ENCODE data around the gene AK9.

AK9 gene

GRCh38 chr6:109443425-109443950 is 247.5 kb downstream of the AK9 start:
- H3K4me3 ChIP-seq (ENCODE audit: low read length) = no peak overlapping the region
- H3K36me3 ChIP-seq (ENCODE audit: control insufficient read depth, low read depth, low read length) = peaks cover 35% of the 10 kb centered on the region
- peaks cover 12% of the 10 kb centered on the region for H3K27me3 ChIP-seq (ENCODE audit: control insufficient read depth, insufficient read depth, low read length)
- H3K4me1 ChIP-seq (ENCODE audit: control insufficient read depth, low read depth, low read length) = peaks cover 4% of the 10 kb centered on the region
- H3K9ac ChIP-seq (ENCODE audit: low read length) = no peak overlapping the region
- H3K9me3 ChIP-seq (ENCODE audit: control insufficient read depth, low read depth, low read length) = no peaks in the 10 kb centered on the region
- no peak overlapping the region for H3K27ac ChIP-seq (ENCODE audit: low read length)
